GM18861 (cell line): Measurements from ENCODE around the gene ADSS2.
"Not testable (repeated sequence)": the region's sequence is repeated elsewhere in the genome, so short reads cannot be mapped to it uniquely, and the experiment has no call there.

ENCODE experiments used
- ATAC-seq: cut with Tn5 transposase; IDR thresholded peaks from one replicate; pipeline ENCODE4 v1.9.1; 2021; ENCODE audit not compliant: unreplicated experiment

ADSS2 gene

GRCh38 chr1:244451539-244451950 lies at the start of gene ADSS2:
TSS of gene ADSS2 (minus strand) at chr1:244451909. CDS start at chr1:244451817, 92 bp downstream.
- ATAC-seq = no peak

- ATAC-seq = not testable (repeated sequence)
Measured at GRCh38 chr1:244500515-244500914, 48.8 kb upstream of the ADSS2 start.

GRCh38 chr1:244499484-244499883 lies 47.8 kb upstream of the ADSS2 start:
- not testable (repeated sequence) for ATAC-seq

GRCh38 chr1:244497805-244498204 lies 46.1 kb upstream of the ADSS2 start:
- no peak for ATAC-seq

GRCh38 chr1:244496186-244496585 lies 44.5 kb upstream of the ADSS2 start:
- ATAC-seq = no peak

GRCh38 chr1:244494653-244495052 lies 42.9 kb upstream of the ADSS2 start:
- ATAC-seq = no peak

GRCh38 chr1:244484971-244485370 lies 33.3 kb upstream of the ADSS2 start:
- not testable (repeated sequence) for ATAC-seq

- ATAC-seq = no peak
Measured at GRCh38 chr1:244473059-244473605, 21.4 kb upstream of the ADSS2 start.

- ATAC-seq = no peak
Measured at GRCh38 chr1:244466724-244467123, 15.0 kb upstream of the ADSS2 start.

GRCh38 chr1:244461245-244462071 lies 9.7 kb upstream of the ADSS2 start, which contains the start of gene CATSPERE:
TSS of gene CATSPERE (plus strand) at chr1:244461273. CDS start at chr1:244461430, 157 bp downstream.
- peak; percentile 99 for ATAC-seq

- no peak for ATAC-seq
Measured at GRCh38 chr1:244460197-244460596, 8.5 kb upstream of the ADSS2 start.

GRCh38 chr1:244458781-244459180 lies 7.1 kb upstream of the ADSS2 start:
- no peak for ATAC-seq

- ATAC-seq = no peak
Measured at GRCh38 chr1:244456586-244456985, 4.9 kb upstream of the ADSS2 start.

GRCh38 chr1:244454412-244454811 lies 2.7 kb upstream of the ADSS2 start:
- no peak for ATAC-seq

- ATAC-seq = peak; percentile 87
Measured at GRCh38 chr1:244451951-244452795, 464 bp upstream of the ADSS2 start.

- ATAC-seq = peak; percentile 19
Measured at GRCh38 chr1:244450597-244451538, 841 bp downstream of the ADSS2 start.

GRCh38 chr1:244449936-244450508 lies 1.7 kb downstream of the ADSS2 start:
- no peak for ATAC-seq

GRCh38 chr1:244448279-244449036 lies 3.3 kb downstream of the ADSS2 start:
- no peak for ATAC-seq

- no peak for ATAC-seq
Measured at GRCh38 chr1:244447552-244447951, 4.2 kb downstream of the ADSS2 start.
